Stimulated activated CD4-positive, alpha-beta T cell treated with anti-CD3 and anti-CD28 coated beads, TNF-alpha, amount 100 ng/mL, for 48 hours (primary cell): ENCODE measurements around the gene SCYL3.

Source experiments
- DNase-seq, 3 donors: peaks; one replicate each; pipeline ENCODE4 v3.0.0-alpha.2; 2020; ENCODE audit warnings: low read depth in 3 of 3

Gene SCYL3

GRCh38 chr1:169899519-169900217 lies 6.0 kb upstream of the SCYL3 start:
- no peak for DNase-seq

GRCh38 chr1:169896013-169896412 lies 2.3 kb upstream of the SCYL3 start:
- DNase-seq = no peak

- no peak for DNase-seq
These were observed 889 bp upstream of the SCYL3 start for GRCh38 chr1:169894424-169895145.

GRCh38 chr1:169892927-169893644 lies 610 bp downstream of the SCYL3 start:
- peak in 1 of 3 donors; percentile 24 for DNase-seq

- no peak for DNase-seq
These were observed 1.3 kb downstream of the SCYL3 start for GRCh38 chr1:169892176-169892926.

- no peak for DNase-seq
These were observed 2.2 kb downstream of the SCYL3 start for GRCh38 chr1:169891539-169891885.

GRCh38 chr1:169890761-169891538 lies 2.7 kb downstream of the SCYL3 start:
- peak in 1 of 3 donors; percentile 29 for DNase-seq

- no peak for DNase-seq
These were observed 3.8 kb downstream of the SCYL3 start for GRCh38 chr1:169889871-169890270.

- no peak for DNase-seq
These were observed 6.8 kb downstream of the SCYL3 start for GRCh38 chr1:169886931-169887330.

- no peak for DNase-seq
These were observed 7.3 kb downstream of the SCYL3 start for GRCh38 chr1:169886422-169886821.

GRCh38 chr1:169885207-169885606 lies 8.5 kb downstream of the SCYL3 start:
- no peak for DNase-seq

- DNase-seq = no peak
These were observed 9.1 kb downstream of the SCYL3 start for GRCh38 chr1:169884634-169885033.

- DNase-seq = no peak
These were observed 11.6 kb downstream of the SCYL3 start for GRCh38 chr1:169882039-169882511.

- no peak for DNase-seq
These were observed 14.5 kb downstream of the SCYL3 start for GRCh38 chr1:169879034-169879840.

- no peak for DNase-seq
These were observed 15.2 kb downstream of the SCYL3 start for GRCh38 chr1:169878498-169878897.

- DNase-seq = no peak
These were observed 15.8 kb downstream of the SCYL3 start for GRCh38 chr1:169877800-169878491.

GRCh38 chr1:169874229-169874628 lies 19.5 kb downstream of the SCYL3 start:
- no peak for DNase-seq

- no peak for DNase-seq
These were observed 20.0 kb downstream of the SCYL3 start for GRCh38 chr1:169873582-169874199.

GRCh38 chr1:169872906-169873305 lies 20.8 kb downstream of the SCYL3 start:
- no peak for DNase-seq
